OCI-LY7 (cell line): ENCODE measurements around the gene GNAL. TPM values are rescaled to one million over a fixed set of nuclear protein-coding genes. Genes with fewer than 3 reads are reported as not detected.
"Not testable (repeated sequence)": the region's sequence is repeated elsewhere in the genome, so short reads cannot be mapped to it uniquely, and the experiment has no call there.

Experiments
- BruUV-seq: library from RNA; stranded (reverse); fragments of 400-500 nt; replicated peaks from 2 replicates; lab custom pipeline; 2021; lab: Mats Ljungman, UMichigan
- CTCF ChIA-PET: fragments of 300-600 bp; sonication (Branson Sonifier 250); formaldehyde crosslinking; loops from one replicate; lab custom pipeline; 2022; ENCODE audit warnings: antibody characterized with exemption; ENCODE audit not compliant: unreplicated experiment; lab: Charles Lee
- POLR2A ChIA-PET: fragments of 300-600 bp; sonication (Branson Sonifier 250); formaldehyde crosslinking; loops from one replicate; lab custom pipeline; 2022; ENCODE audit warnings: antibody characterized with exemption; lab: Charles Lee
- DNase-seq: peaks from one replicate; pipeline ENCODE4 v3.0.0-alpha.2; 2015; ENCODE audit warnings: low spot score
- H2AFZ ChIP-seq: fragments of 200-600 bp; sonication (generic), shearing (Covaris generic); 2 replicates; pipeline ENCODE4 v1.6.1; 2014; ENCODE audit warnings: mild to moderate bottlenecking, antibody characterized with exemption, low read length, moderate library complexity
- H3K27ac ChIP-seq: fragments of 200-600 bp; sonication (generic); 2 replicates; pipeline ENCODE4 v1.5.1; 2014; ENCODE audit warnings: mixed run types, low read depth, mild to moderate bottlenecking, moderate library complexity, low read length, inconsistent platforms; ENCODE audit not compliant: poor library complexity, severe bottlenecking
- H3K36me3 ChIP-seq: fragments of 200-600 bp; sonication (generic); 2 replicates; pipeline ENCODE4 v1.6.1; 2014; ENCODE audit warnings: mild to moderate bottlenecking, antibody characterized with exemption, low read length, moderate library complexity, mixed read lengths; ENCODE audit not compliant: insufficient read depth
- H3K4me1 ChIP-seq: fragments of 200-600 bp; sonication (generic); 2 replicates; pipeline ENCODE4 v1.5.1; 2014; ENCODE audit warnings: mild to moderate bottlenecking, low read length; ENCODE audit not compliant: insufficient read depth, poor library complexity, severe bottlenecking
- H3K4me2 ChIP-seq: fragments of 200-600 bp; sonication (generic); 2 replicates; pipeline ENCODE4 v1.6.1; 2014; ENCODE audit warnings: mild to moderate bottlenecking, low read length
- H3K4me3 ChIP-seq: fragments of 200-600 bp; sonication (generic); 2 replicates; pipeline ENCODE4 v1.5.1; 2014; ENCODE audit warnings: mild to moderate bottlenecking, low read depth, low read length; ENCODE audit not compliant: poor library complexity, severe bottlenecking
- H3K79me2 ChIP-seq: fragments of 200-600 bp; sonication (generic); 2 replicates; pipeline ENCODE4 v1.6.1; 2016; ENCODE audit warnings: low read depth, mild to moderate bottlenecking, low read length, moderate library complexity, mixed read lengths; ENCODE audit not compliant: insufficient read depth
- H3K9me2 ChIP-seq: fragments of 200-600 bp; sonication (generic); 2 replicates; pipeline ENCODE4 v1.6.1; 2016; ENCODE audit warnings: mild to moderate bottlenecking, low read length, mixed read lengths; ENCODE audit not compliant: insufficient read depth
- H3K9me3 ChIP-seq: fragments of 200-600 bp; sonication (generic); 2 replicates; pipeline ENCODE4 v1.6.1; 2014; ENCODE audit warnings: mild to moderate bottlenecking, mixed run types, low read length, mixed read lengths
- H4K20me1 ChIP-seq: fragments of 200-600 bp; sonication (generic); 2 replicates; pipeline ENCODE4 v1.6.1; 2014; ENCODE audit warnings: mild to moderate bottlenecking, antibody characterized with exemption, low read length, moderate library complexity, mixed read lengths; ENCODE audit not compliant: insufficient read depth
- CTCF ChIP-seq: fragments of 200-600 bp; sonication (generic); conservative IDR thresholded peaks from 2 replicates; pipeline ENCODE4 v1.5.1; 2014; ENCODE audit warnings: mild to moderate bottlenecking, antibody characterized with exemption, low read length, moderate library complexity, mixed read lengths
- EZH2phosphoT487 ChIP-seq: fragments of 200-600 bp; sonication (generic); IDR thresholded peaks from 2 replicates; pipeline ENCODE4 v1.6.1; 2018; ENCODE audit warnings: low read depth, borderline replicate concordance, mild to moderate bottlenecking, mixed run types, antibody characterized with exemption, low read length, moderate library complexity, mixed read lengths
- intact Hi-C: fragments of 100-400 bp; cut with micrococcal nuclease; formaldehyde crosslinking; loops from one replicate; pipeline ENCODE4 v1.10.0; 2022; ENCODE audit not compliant: unreplicated experiment
- total RNA-seq, 2 experiments: library from RNA; depleted of rRNA in 1 of 2; stranded (reverse); fragments of >200 nt in 1 of 2; shearing (Covaris generic) in 1 of 2; gene quantifications; 2 replicates each; pipeline ENCODE4 v1.2.3, GENCODE V29; 2014 to 2022

The GNAL gene
- total RNA-seq, 2 experiments from 2014 or later = 0.03 to 0.25 TPM

GRCh38 chr18:11891737-11892136 lies 202.7 kb downstream of the GNAL start:
- POLR2A ChIA-PET = interaction anchor here (0.7 kb wide), 1 partner anchor 49 kb away, joined by 3 read pairs; no protein-coding TSS in a partner anchor
- H3K4me1 ChIP-seq = peaks cover 4% of the 10 kb centered on the region
- no TSS peak for BruUV-seq
- no peak overlapping the region for H2AFZ ChIP-seq
- H3K27ac ChIP-seq = no peak overlapping the region
- intact Hi-C loops = no loop called here
- no peak for DNase-seq
- H3K9me3 ChIP-seq = no peaks in the 10 kb centered on the region
- H3K79me2 ChIP-seq = no peaks in the 10 kb centered on the region
- no peak overlapping the region for H3K4me3 ChIP-seq
- H3K9me2 ChIP-seq = no peaks in the 10 kb centered on the region
- H3K4me2 ChIP-seq = no peak overlapping the region
- H4K20me1 ChIP-seq = no peaks in the 10 kb centered on the region
- peaks cover 41% of the 10 kb centered on the region for H3K36me3 ChIP-seq
- TF ChIP-seq EZH2phosphoT487 = no peak
- CTCF ChIA-PET = no interaction called here

GRCh38 chr18:11892438-11892837 lies 203.4 kb downstream of the GNAL start:
- H3K9me3 ChIP-seq, H3K79me2 ChIP-seq, H4K20me1 ChIP-seq, H3K9me2 ChIP-seq, intact Hi-C loops, H3K27ac ChIP-seq, H3K4me1 ChIP-seq, DNase-seq, CTCF ChIA-PET, BruUV-seq, H3K4me2 ChIP-seq, H3K4me3 ChIP-seq, H2AFZ ChIP-seq: not testable (repeated sequence)
- peaks cover 41% of the 10 kb centered on the region for H3K36me3 ChIP-seq
- POLR2A ChIA-PET = interaction anchor here (0.7 to 0.8 kb wide), 2 partner anchors 48 to 117 kb away, joined by 3 to 5 read pairs; no protein-coding TSS in a partner anchor

- TF ChIP-seq EZH2phosphoT487 = no peak
- no peak for TF ChIP-seq CTCF
- Histone ChIP-seq H3K4me1 (peaks cover 4% of the 10 kb centered on the region), H3K9me2 (no peaks in the 10 kb centered on the region), H3K27ac (no peak overlapping the region), H4K20me1 (no peaks in the 10 kb centered on the region), H3K36me3 (peaks cover 30% of the 10 kb centered on the region), H3K79me2 (no peaks in the 10 kb centered on the region), H3K4me2 (no peak overlapping the region), H2AFZ (no peak overlapping the region), H3K9me3 (no peaks in the 10 kb centered on the region), H3K4me3 (no peak overlapping the region)
- POLR2A ChIA-PET = interaction anchor here (1.0 kb wide), 1 partner anchor 12 kb away, joined by 3 read pairs; no protein-coding TSS in a partner anchor
- intact Hi-C loops = no loop called here
- CTCF ChIA-PET = no interaction called here
- DNase-seq = no peak
- no TSS peak for BruUV-seq
Measured at GRCh38 chr18:11897781-11898180, 208.7 kb downstream of the GNAL start.

GRCh38 chr18:11899063-11899462 lies 210.0 kb downstream of the GNAL start:
- no peak for DNase-seq
- ChIA-PET CTCF (no interaction called here), POLR2A (interaction anchor here (0.7 kb wide), 1 partner anchor 41 kb away, joined by 3 read pairs; no protein-coding TSS in a partner anchor)
- H3K4me3 ChIP-seq = no peak overlapping the region
- no peak overlapping the region for H3K4me2 ChIP-seq
- no peaks in the 10 kb centered on the region for H3K9me2 ChIP-seq
- BruUV-seq = no TSS peak
- intact Hi-C loops = no loop called here
- H3K9me3 ChIP-seq = no peaks in the 10 kb centered on the region
- H3K36me3 ChIP-seq = peaks cover 25% of the 10 kb centered on the region
- no peaks in the 10 kb centered on the region for H3K79me2 ChIP-seq
- H4K20me1 ChIP-seq = no peaks in the 10 kb centered on the region
- peaks cover under 1% of the 10 kb centered on the region for H3K4me1 ChIP-seq
- no peak for TF ChIP-seq EZH2phosphoT487
- TF ChIP-seq CTCF = no peak
- H3K27ac ChIP-seq = no peak overlapping the region
- no peak overlapping the region for H2AFZ ChIP-seq
